GM18519 (cell line): ENCODE measurements around the gene PIGB.
"Not testable (repeated sequence)": the region's sequence is repeated elsewhere in the genome, so short reads cannot be mapped to it uniquely, and the experiment has no call there.

Experiments
- ATAC-seq: cut with Tn5 transposase; IDR thresholded peaks from one replicate; pipeline ENCODE4 v1.9.1; 2021; ENCODE audit warnings: mild to moderate bottlenecking, moderate library complexity; ENCODE audit not compliant: unreplicated experiment, low FRiP score

PIGB gene

DNA sequence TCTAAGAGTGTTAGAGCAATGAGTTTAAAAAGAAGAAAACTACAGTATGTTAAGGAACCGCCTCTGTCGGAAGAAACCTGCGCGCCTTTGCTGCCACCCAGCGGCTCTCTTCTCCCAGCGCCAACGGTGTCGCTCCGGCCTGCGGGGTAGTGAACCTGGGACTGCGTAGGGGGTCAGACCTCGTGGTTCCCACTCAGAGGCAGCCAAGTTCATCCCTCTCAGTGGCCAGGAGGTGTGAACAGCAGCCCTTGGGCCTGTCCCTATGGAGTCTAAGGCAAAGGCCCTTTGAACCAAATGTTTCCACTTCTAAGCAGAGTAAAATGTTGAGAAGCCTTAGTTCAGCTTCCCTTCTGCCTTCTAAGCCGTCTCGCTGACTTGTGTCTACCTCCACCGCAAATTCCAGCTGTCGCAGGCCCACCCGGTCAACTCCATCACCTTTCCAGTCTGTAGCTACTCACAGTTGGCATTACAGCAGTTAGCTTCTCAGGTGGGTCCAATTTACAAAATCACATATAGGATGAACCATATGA lies 28.4 kb upstream of the PIGB start:
- peak; percentile 52 for ATAC-seq

DNA sequence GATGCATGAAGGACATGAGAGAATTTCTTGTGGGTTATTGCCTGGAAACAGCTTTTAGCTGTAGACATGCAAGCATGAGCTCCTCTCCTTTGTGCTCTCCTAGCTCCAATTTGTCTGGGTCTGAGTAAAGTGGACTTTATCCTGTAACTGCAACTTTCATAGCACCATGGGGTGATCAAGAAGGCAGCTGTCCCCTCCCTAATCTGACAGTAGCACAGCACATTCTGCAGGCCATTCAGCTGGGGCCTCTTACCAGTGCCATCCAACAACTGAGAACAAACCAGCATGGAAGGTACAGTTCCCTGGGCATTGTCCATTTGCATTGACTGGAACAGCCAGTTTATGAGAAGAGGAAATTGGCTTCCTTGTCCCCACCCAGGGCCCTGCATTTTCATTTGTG lies 21.7 kb upstream of the PIGB start:
- ATAC-seq = no peak

GRCh38 chr15:55302801-55303200 lies 16.2 kb upstream of the PIGB start:
- not testable (repeated sequence) for ATAC-seq

GRCh38 chr15:55319537-55320237 lies 665 bp downstream of the PIGB start:
- peak; percentile 45 for ATAC-seq

- no peak for ATAC-seq
These were observed 1.2 kb downstream of the PIGB start for GRCh38 chr15:55320238-55320550.

- no peak for ATAC-seq
These were observed 1.9 kb downstream of the PIGB start for GRCh38 chr15:55320963-55321362.

DNA sequence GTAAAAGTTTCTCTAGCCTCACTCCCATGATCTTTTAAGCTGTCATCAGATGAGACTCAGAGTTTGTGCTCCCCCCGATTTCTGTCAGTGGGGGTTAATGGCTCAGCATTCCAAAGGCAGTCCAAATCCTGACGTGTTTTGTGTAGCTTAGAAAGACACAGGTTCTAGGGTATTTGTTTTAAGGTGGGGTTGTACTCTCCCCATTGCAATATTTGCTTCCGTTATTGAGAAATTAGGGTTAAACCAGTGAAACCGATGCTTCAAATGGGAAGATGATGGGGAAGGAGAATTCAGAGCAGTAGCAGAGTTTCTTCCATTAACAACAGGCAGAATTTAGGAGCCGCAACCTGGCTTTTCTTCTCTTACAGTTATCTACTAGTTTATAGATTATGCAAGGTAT lies 3.4 kb downstream of the PIGB start:
- ATAC-seq = no peak

GRCh38 chr15:55327387-55327786 lies 8.4 kb downstream of the PIGB start:
- no peak for ATAC-seq

GRCh38 chr15:55334371-55334770 lies 15.3 kb downstream of the PIGB start:
- ATAC-seq = no peak

DNA sequence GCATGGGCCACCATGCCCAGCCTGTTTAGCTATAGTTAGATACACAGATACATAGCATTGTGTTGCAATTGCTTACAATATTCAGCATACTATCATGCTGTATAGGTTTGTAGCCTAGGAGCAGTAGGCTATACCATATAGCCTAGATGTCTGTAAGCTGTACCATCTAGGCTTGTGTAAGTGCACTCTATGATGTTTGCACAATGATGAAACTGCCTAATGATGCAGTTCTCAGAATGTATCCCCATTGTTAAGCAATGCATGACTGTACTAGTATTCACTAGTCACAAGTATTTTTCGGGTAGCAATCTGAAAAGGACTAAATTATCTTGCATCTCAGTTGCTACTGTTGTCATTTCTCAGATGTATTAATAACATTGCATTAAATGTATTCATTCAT lies 16.0 kb downstream of the PIGB start:
- ATAC-seq = no peak

DNA sequence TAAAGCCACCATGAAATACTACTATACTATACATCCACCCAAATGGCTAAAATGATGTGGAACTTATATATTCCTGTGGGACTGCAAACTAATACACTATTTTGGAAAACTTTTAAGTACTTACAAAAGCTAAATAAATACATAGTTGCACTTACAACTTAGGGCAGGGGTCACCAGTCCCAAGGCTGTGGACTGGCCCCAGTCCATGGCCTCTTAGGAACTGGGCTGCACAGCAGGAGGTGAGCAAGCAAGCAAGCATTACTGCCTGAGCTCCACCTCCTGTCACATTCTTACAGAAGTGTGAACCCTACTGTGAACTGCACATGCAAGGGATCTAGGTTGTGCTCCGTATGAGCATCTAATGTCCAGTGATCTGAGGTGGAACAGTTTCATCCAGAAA lies 18.1 kb downstream of the PIGB start:
- ATAC-seq = no peak

GRCh38 chr15:55343168-55343567 lies 24.1 kb downstream of the PIGB start:
- ATAC-seq = no peak

DNA sequence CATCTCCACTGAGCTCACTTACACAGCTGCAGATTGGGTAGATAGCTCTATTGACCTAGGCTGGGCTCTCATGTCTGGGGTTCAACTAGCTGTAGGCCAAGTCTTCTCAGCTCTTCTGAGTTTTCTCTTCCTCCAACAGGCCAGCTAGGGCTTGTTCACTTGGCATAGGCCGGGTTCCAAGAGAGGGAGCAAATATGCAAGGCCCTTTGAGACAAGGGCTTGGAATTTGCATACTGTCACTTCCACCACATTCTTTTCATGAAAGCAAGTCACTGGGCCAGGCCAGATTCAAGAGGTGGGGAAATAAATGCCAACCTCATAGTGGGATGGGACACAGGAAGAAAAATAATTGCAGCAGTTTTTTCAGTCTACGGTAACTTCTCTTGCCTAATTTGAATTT lies 25.2 kb downstream of the PIGB start:
- ATAC-seq = no peak

DNA sequence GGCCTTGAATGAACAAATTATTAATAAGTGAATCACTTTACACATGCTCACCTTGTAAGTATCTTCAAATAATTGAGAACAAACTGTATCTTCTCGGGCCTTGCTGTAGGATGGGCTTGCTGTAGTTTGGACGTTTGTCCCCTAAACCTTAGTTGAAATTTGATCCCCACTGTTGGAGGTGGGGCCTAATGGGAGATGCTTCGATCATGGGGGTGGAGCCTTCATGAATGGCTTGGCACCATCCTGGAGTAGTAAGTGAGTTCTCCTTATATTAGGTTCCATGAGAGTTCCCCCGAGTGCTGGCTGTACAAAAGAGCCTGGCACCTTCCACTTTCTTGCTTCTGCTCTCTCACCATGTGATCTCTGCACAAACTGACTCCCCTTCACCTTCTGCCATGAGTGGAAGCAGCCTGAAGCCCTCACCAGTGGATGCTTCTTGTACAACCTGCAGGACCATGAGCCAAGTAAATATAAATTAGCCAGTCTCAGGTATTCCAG lies 29.3 kb downstream of the PIGB start:
- no peak for ATAC-seq

DNA sequence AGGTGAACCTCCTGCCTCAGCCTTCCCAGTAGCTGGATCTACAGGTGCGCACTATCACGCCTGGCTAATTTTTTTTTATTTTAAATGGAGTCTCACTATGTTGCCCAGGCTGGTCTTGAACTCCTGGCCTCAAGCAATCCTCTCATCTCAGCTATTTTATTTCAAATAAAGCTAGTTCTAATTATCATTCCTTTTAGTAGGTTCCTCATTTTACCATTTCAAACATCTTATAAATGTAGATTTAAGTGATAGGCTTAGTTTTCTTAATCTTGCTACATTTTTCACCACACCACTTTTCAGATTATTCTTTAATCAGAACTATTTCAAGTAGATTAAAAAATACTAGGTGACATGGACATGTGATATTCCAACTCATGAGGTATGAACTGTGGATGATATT lies 30.3 kb downstream of the PIGB start:
- ATAC-seq = no peak

DNA sequence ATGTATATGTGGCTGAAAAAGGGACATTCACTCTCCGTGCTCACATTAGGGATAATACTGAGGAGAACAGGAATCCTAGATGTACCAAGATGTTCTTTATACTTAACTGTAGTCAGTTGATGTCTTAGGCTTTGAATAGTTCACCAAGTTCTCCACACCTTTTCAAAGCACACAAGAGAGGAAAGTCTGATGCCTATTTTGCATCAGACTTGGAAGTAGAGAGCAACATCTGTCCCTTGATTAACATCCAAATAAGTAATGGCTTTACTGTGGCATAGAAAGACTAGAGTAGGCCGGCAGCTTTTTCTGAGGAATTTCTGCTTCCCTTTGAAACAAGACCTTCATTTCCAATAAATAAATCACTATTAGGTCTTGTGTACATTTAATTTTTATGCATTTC lies 34.0 kb downstream of the PIGB start:
- ATAC-seq = no peak

DNA sequence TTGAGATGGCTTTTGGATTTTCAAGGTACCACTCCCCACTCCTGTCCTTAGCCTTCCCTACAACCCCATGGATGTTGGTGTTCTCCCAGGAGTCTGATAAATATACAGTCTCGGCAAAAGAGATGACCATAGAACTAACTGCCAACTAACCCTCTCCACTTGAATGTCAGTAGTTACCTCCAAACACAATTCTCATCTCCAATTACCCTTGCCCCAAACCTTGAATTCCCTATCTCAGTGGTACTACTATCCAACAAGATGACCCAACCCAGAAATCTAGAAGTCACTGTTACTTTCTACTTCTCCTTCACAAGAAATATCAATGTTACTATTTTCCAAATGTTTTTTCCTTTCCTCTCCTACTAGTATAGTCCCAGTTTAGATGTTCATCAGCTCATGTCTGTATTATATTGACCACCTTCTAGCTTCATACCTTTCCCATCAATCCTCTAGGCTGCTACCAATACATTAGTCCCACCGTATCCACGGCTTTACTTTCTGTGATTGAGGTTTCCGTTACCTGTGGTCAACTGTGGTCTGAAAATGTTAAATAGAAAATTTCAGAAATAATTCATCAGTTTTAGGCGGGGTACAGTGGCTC lies 38.1 kb downstream of the PIGB start:
- no peak for ATAC-seq

DNA sequence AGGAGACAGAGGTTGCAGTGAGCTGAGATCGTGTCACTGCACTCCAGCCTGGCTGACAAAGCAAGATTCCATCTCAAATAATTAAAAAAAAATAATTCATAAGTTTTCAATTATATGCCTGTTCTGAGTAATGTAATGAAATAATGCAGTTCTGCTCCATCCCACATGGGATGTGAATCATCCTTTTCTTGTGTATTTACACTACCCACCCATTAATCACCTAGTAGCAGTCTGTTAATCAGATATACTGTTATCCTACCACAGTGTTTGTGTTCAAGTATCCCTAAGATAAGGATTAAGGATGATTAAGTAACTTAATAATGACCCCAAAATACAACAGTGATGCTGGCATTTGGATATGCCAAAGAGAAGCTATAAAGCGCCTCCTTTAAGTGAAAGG lies 38.8 kb downstream of the PIGB start:
- ATAC-seq = no peak

GRCh38 chr15:55358471-55358870 lies 39.4 kb downstream of the PIGB start:
- ATAC-seq = no peak

DNA sequence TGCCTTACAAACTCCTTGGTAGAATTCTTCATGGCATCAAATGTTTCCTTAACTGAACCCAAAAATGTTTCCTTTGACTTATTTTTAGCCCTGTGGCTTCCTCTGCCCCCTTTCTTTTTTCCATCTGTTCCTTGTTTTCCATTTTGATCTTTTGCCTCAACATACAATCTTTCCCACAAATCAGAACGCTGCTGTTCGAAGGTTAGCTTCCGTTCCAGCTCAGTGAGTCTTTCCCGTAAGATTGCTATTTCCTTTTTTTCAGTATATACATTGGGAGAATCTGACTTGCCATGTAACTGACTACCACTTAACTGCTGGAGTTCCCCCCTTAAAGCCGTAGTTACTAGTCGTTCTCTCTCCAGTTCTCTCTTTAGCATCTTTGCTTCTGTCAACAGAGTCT lies 41.2 kb downstream of the PIGB start:
- ATAC-seq = no peak

GRCh38 chr15:55361048-55361447 lies 42.0 kb downstream of the PIGB start:
- ATAC-seq = no peak

DNA sequence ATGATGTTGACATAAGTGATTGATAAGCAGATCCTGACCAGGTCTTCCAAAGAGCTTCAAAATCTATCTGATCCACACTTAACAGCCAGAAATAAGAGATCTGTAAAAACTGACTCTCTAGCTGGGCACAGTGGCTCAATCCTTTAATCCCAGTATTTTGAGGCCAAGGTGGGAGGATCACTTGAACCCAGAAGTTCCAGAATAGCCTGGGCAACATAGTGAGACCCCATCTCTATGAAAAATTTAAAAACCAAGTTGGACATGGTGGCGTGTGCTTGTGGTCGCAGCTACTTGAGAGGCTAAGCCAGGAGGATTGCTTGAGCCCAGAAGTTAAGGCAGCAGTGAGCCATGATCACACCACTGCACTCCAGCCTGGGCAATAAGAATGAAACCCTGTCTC lies 43.6 kb downstream of the PIGB start:
- ATAC-seq = no peak
